ENCODE measurements around the gene UCHL5. TPM values are rescaled to one million over a fixed set of nuclear protein-coding genes. Genes with fewer than 3 reads are reported as not detected.
"Not testable (repeated sequence)": the region's sequence is repeated elsewhere in the genome, so short reads cannot be mapped to it uniquely, and the experiment has no call there.

UCHL5 gene
- total RNA-seq, 1 donor from 2014 or later, result 97.2 TPM

DNA sequence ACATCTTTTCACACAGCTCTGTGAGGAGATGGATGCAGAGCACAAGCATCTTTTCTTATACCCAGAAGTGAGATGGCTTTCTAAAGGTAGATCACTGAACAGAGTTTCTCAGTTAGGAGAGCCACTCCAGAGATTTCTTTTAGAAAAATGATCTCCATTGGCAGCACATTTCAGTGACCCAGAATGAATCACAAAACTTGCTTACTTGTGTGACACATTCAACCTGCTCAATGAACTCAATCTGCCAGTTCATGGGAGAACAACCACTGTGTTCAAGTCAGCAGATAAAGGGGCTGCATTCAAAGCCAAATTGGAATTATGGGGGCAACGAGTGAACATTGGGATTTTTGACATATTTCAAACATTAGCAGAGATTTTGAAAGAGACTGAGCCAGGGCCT lies 78.3 kb downstream of the UCHL5 start:
- no peak for DNase-seq
- no peak overlapping the region for H3K4me3 Mint-ChIP-seq
- no peaks in the 10 kb centered on the region for H3K9me3 Mint-ChIP-seq
- intact Hi-C loops (cut with micrococcal nuclease), result loop anchor here (10.0 kb wide), 1 partner anchor 436 kb away; no protein-coding TSS in a partner anchor
- peaks cover 6% of the 10 kb centered on the region for H3K36me3 Mint-ChIP-seq (ENCODE audit: low read depth)
- peaks cover 43% of the 10 kb centered on the region for H3K4me1 Mint-ChIP-seq
- no peak overlapping the region for H3K27ac Mint-ChIP-seq
- H3K27me3 Mint-ChIP-seq, result no peaks in the 10 kb centered on the region

DNA sequence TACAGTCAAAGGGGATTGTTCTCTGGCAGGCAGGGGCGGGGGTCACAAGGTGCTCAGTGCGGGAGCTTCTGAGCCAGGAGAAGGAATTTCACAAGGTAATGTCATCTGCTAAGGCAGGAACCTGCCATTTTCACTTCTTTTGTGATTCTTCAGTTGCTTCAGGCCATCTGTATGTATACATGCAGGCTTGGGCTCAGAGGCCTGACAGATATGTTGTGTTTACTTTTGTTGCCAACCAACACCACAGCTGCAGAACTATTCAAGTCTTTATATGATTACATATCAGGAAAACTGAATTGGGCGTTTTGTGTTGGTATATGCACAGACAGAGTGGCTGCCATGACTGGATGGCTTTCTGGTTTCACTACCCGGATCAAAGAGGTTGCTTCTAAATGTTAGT lies 78.8 kb downstream of the UCHL5 start:
- H3K27ac Mint-ChIP-seq; H3K4me3 Mint-ChIP-seq; DNase-seq; H3K27me3 Mint-ChIP-seq; H3K9me3 Mint-ChIP-seq; H3K36me3 Mint-ChIP-seq (ENCODE audit: low read depth): not testable (repeated sequence)
- intact Hi-C loops (cut with micrococcal nuclease), result loop anchor here (10.0 kb wide), 1 partner anchor 436 kb away; no protein-coding TSS in a partner anchor
- H3K4me1 Mint-ChIP-seq, result peaks cover 37% of the 10 kb centered on the region

DNA sequence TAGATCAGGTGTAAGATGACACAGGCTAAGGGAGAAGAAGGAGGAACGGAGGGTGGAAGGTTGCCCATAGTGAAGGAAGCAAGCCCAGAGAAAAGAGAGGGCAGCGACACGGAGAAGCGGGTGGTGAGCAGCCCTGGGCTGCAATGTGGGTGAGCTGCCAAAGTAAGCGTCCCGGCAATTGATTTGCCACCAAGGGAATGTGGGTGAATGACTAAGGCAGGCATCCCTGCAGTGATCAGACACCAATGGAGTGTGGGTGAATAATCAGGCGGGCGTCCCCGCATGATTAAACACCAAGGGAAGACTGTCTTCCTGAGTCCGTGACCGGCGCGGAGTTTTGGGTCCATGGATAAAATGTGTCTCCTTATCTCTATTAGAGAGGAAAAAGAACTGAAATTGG lies 79.6 kb downstream of the UCHL5 start:
- Mint-ChIP-seq H3K36me3 (ENCODE audit: low read depth) (no peaks in the 10 kb centered on the region), H3K27me3 (no peaks in the 10 kb centered on the region), H3K4me3 (no peak overlapping the region), H3K9me3 (no peaks in the 10 kb centered on the region), H3K27ac (no peak overlapping the region), H3K4me1 (peaks cover 31% of the 10 kb centered on the region)
- DNase-seq, result no peak
- intact Hi-C loops (cut with micrococcal nuclease), result no loop called here

DNA sequence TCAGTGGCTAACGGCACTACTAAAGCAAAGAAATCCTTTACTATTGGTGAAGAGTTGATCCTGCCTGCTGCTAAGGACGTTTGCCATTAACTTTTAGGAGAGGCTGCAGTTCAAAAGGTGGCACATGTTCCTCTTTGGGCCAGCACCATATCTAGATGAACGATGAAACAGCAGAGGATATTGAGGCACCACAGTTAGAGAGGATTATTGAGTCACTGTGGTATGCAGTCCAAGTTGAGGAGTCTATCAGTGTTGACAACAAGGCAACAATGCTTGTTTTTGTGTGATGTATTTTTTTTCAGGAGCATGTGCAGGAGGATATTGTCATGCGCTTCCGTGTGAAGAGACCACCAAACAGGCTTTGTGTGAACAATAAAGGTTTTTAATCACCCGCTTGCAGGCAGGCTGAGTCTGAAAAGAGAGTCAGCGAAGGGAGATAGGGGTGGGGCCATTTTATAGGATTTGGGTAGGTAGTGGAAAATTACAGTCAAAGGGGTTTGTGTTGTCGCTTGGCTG lies 80.9 kb downstream of the UCHL5 start:
- Mint-ChIP-seq H3K9me3 (no peaks in the 10 kb centered on the region), H3K36me3 (ENCODE audit: low read depth) (no peaks in the 10 kb centered on the region), H3K27ac (no peak overlapping the region), H3K4me1 (peaks cover 18% of the 10 kb centered on the region), H3K4me3 (no peak overlapping the region), H3K27me3 (no peaks in the 10 kb centered on the region)
- no peak for DNase-seq
- intact Hi-C loops (cut with micrococcal nuclease), result no loop called here

DNA sequence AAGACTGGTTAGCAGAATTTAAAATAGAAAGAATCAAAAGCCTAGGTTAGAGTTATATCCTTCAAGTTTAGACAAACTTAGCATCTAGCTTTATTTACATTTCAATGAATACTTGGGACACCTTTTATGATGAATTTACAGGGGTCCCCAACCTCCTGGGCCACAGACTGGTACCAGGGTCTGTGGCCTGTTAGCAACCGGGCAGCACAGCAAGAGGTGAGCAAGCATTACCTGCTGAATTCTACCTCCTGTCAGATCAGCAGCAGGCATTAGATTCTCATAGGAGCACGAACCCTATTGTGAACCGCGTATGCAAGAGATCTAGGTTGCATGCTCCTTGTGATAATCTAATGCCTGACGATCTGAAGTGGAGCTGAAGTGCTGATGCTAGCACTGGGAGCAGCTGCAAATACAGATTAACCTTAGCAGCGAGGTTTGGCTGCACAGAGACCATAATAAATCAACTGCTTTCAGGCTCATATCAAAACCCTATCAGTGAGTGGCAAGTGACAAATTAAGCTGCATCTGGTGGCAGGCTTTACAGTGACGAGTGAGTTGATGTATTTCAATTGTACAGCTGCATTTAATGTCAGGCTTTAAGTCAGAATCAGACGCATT lies 82.0 kb downstream of the UCHL5 start:
- Mint-ChIP-seq H3K4me3 (no peak overlapping the region), H3K27me3 (no peaks in the 10 kb centered on the region), H3K36me3 (ENCODE audit: low read depth) (no peaks in the 10 kb centered on the region), H3K9me3 (no peaks in the 10 kb centered on the region), H3K27ac (no peak overlapping the region), H3K4me1 (peaks cover 12% of the 10 kb centered on the region)
- DNase-seq, result no peak
- intact Hi-C loops (cut with micrococcal nuclease), result no loop called here

DNA sequence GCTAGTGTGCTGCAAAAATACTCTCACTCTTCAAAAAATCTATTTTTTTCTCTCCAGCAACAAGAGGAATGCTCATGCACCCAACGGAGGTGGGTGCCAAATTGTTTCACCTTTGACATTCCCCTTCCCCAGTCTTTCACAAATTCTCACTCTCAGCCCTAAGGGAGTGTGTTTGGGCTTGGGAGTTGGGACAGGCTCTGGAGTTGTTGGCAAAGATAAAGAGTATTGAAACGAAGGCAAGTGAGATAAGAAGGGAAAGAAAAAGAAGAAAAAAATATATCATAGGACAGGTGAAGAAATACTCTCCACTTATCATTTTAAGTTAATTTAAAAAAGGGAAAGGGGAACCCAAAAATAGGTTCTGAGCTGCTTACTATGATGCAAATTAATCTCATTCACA lies 82.6 kb downstream of the UCHL5 start:
- intact Hi-C loops (cut with micrococcal nuclease), result no loop called here
- Mint-ChIP-seq H3K27me3 (no peaks in the 10 kb centered on the region), H3K4me1 (peaks cover 10% of the 10 kb centered on the region), H3K9me3 (no peaks in the 10 kb centered on the region), H3K27ac (no peak overlapping the region), H3K4me3 (no peak overlapping the region), H3K36me3 (ENCODE audit: low read depth) (no peaks in the 10 kb centered on the region)
- no peak for DNase-seq

DNA sequence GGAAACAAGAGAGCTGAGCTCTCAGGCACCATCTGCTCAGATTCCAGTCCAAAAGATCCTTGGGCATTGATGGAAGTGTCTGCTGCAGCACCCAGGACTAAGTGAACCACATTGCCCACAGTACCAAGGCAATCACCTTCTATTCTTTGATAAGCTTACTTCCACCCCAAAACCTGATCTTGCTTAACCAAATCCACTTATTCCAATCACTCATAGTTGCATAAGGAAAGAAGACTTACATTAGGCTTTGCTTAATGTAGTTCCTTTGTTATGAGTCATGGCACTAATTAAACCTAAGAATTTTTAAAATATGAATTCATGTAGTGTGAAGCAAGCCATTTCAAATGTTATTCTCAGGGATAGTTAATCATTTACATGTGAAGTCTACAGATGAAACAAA lies 84.5 kb downstream of the UCHL5 start:
- Mint-ChIP-seq H3K36me3 (ENCODE audit: low read depth) (no peaks in the 10 kb centered on the region), H3K9me3 (no peaks in the 10 kb centered on the region), H3K27ac (no peak overlapping the region)

GRCh38 chr1:192973988-192974387 lies 85.2 kb downstream of the UCHL5 start:
- no peak for DNase-seq
- H3K27ac Mint-ChIP-seq, result no peak overlapping the region
- intact Hi-C loops (cut with micrococcal nuclease), result no loop called here
- H3K9me3 Mint-ChIP-seq, result no peaks in the 10 kb centered on the region
- no peaks in the 10 kb centered on the region for H3K36me3 Mint-ChIP-seq (ENCODE audit: low read depth)
- peaks cover 5% of the 10 kb centered on the region for H3K4me1 Mint-ChIP-seq
- H3K4me3 Mint-ChIP-seq, result no peak overlapping the region
- no peaks in the 10 kb centered on the region for H3K27me3 Mint-ChIP-seq

More for the DNA sequence above, 84.5 kb downstream of the UCHL5 start:
- Mint-ChIP-seq H3K4me1 (peaks cover 5% of the 10 kb centered on the region), H3K27me3 (no peaks in the 10 kb centered on the region), H3K4me3 (no peak overlapping the region)
- no peak for DNase-seq
- intact Hi-C loops (cut with micrococcal nuclease), result no loop called here

DNA sequence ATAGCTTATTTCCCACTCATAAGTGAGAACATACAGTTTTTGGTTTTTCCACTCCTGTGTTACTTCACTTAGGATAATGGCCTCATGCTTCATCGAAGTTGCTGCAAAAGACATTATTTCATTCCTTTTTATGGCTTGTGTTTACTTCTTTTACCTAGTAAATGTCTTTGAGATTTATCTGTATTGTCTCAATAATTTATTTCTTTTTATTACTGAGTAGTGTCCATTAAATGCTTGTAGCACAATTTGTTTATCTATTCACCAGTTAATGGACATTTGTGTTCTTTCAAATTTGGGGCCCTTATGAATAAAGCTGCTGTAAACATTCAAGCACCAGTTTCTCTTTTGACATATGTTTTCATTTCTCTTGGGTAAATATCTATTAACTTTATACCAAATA lies 86.0 kb downstream of the UCHL5 start:
- Mint-ChIP-seq H3K9me3 (no peaks in the 10 kb centered on the region), H3K4me1 (no peaks in the 10 kb centered on the region), H3K27ac (no peak overlapping the region), H3K4me3 (no peak overlapping the region), H3K36me3 (ENCODE audit: low read depth) (no peaks in the 10 kb centered on the region), H3K27me3 (no peaks in the 10 kb centered on the region)
- no peak for DNase-seq
- intact Hi-C loops (cut with micrococcal nuclease), result no loop called here

- H3K27ac Mint-ChIP-seq, result no peak overlapping the region
Measured at GRCh38 chr1:192969091-192969490, 90.1 kb downstream of the UCHL5 start.

GRCh38 chr1:192968323-192968722 lies 90.8 kb downstream of the UCHL5 start:
- no peaks in the 10 kb centered on the region for H3K36me3 Mint-ChIP-seq (ENCODE audit: low read depth)
- no peaks in the 10 kb centered on the region for H3K27me3 Mint-ChIP-seq
- intact Hi-C loops (cut with micrococcal nuclease), result no loop called here
- no peak overlapping the region for H3K27ac Mint-ChIP-seq
- DNase-seq, result no peak
- no peaks in the 10 kb centered on the region for H3K9me3 Mint-ChIP-seq
- H3K4me1 Mint-ChIP-seq, result no peaks in the 10 kb centered on the region
- no peak overlapping the region for H3K4me3 Mint-ChIP-seq

More at GRCh38 chr1:192969091-192969490, 90.1 kb downstream of the UCHL5 start:
- Mint-ChIP-seq H3K4me3 (no peak overlapping the region), H3K36me3 (ENCODE audit: low read depth) (no peaks in the 10 kb centered on the region), H3K4me1 (no peaks in the 10 kb centered on the region), H3K9me3 (no peaks in the 10 kb centered on the region), H3K27me3 (no peaks in the 10 kb centered on the region)
- intact Hi-C loops (cut with micrococcal nuclease), result no loop called here
- no peak for DNase-seq

- no peaks in the 10 kb centered on the region for H3K36me3 Mint-ChIP-seq (ENCODE audit: low read depth)
- H3K27me3 Mint-ChIP-seq, result no peaks in the 10 kb centered on the region
- intact Hi-C loops (cut with micrococcal nuclease), result no loop called here
- DNase-seq, result no peak
- no peaks in the 10 kb centered on the region for H3K9me3 Mint-ChIP-seq
- no peak overlapping the region for H3K27ac Mint-ChIP-seq
- H3K4me1 Mint-ChIP-seq, result no peaks in the 10 kb centered on the region
- no peak overlapping the region for H3K4me3 Mint-ChIP-seq
Measured at GRCh38 chr1:192967901-192968300, 91.3 kb downstream of the UCHL5 start.

GRCh38 chr1:192967211-192967877 lies 91.8 kb downstream of the UCHL5 start:
- Mint-ChIP-seq H3K36me3 (ENCODE audit: low read depth) (no peaks in the 10 kb centered on the region), H3K9me3 (no peaks in the 10 kb centered on the region), H3K4me3 (no peak overlapping the region), H3K27me3 (no peaks in the 10 kb centered on the region), H3K27ac (no peak overlapping the region), H3K4me1 (no peaks in the 10 kb centered on the region)
- no peak for DNase-seq
- intact Hi-C loops (cut with micrococcal nuclease), result no loop called here

DNA sequence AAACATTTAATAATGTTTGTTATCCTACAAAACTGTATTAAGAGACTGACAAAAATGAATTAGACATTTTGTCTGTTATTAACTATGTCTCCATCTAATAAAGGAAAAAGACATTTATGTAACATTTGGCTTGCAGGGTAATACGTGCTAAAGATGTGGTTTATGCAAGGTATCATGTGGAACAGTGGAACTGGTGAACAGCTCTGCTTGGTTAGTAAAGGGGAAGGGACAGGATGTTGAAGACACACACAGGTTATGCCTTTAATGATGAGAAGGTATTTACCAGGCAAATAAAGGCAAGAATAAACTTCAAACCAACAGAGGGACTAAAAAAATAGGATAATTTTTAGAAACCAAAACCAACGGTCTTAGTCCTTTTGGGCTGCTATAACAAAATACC lies 93.1 kb downstream of the UCHL5 start:
- intact Hi-C loops (cut with micrococcal nuclease), result no loop called here
- DNase-seq, result no peak
- Mint-ChIP-seq H3K27me3 (no peaks in the 10 kb centered on the region), H3K36me3 (ENCODE audit: low read depth) (no peaks in the 10 kb centered on the region), H3K27ac (no peak overlapping the region), H3K9me3 (no peaks in the 10 kb centered on the region), H3K4me1 (no peaks in the 10 kb centered on the region), H3K4me3 (no peak overlapping the region)

Measured in activated CD4-positive, alpha-beta T cell treated with anti-CD3 and anti-CD28 coated beads, Interleukin-2, amount 10 ng/mL, durations not matched to agents 24 days and 14 days (primary cell).